ENCODE measurements around the gene MCF2L2.
A peak's percentile ranks its signal among the peaks of the same experiment; 100 is the strongest.

Gene MCF2L2

DNA sequence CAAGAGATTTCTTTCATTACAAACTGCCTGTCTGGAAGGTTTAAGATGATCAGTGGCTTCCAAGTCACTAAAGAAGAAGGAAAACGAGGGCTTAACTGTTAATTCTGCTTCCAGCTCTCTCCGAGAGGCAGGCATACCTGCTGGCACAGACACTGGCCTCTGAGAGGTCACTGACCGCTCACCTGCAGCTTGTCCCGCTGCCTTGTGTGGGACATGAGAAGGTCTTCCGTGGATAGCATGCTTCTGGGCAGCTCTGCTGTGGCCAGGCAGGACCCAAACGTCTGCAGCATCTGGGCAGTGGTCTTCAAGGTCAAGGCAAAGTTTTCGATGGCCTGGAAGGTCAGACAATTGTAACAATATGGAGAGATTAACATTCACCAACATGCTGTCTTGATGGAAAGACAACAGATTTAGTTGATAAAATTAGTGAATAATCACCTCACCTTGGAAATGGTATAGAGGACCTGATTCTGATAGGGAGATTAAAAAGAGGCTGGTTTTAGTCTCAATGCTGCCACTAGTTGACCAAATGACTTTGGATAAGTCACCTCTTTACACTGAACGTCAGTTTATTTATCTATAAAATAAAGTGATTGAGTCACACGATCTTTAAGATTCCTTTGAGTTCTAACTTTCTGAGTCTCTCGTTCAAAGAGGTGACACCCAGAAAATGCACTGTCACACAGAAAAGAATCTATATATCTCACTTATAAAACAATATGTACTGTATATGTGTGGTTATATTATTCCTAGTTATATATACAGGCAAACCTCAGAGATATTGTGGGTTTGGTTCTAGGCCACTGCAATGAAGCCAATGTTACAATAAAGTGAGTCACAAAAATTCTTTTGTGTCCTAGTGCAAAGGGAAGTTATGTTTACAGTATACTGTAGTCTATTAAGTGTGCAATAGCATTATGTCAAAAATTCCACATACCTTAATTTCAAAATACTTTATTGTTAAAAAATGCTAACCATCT is 110.2 kb downstream of the MCF2L2 start:
- no peak for DNase-seq

DNA sequence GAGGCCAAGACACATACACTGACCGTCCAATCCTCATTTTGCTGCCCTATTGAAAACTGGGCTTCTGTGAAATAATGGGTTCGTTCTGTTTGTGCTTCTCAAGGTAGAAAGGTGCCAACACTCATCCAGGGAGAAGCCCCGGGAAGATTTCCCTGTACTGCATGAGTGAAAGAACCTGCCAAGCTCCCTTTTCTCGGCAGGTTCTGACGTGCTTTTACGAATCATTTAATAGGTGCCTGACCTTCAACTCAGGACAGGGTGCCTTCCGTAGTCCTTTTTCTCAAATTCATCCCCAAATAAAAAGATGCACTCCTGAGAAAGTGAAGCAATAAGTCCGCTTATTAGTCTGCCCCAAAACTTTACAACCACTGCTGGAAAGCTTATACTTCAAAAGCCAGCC is 111.1 kb downstream of the MCF2L2 start:
- no peak for DNase-seq

DNA sequence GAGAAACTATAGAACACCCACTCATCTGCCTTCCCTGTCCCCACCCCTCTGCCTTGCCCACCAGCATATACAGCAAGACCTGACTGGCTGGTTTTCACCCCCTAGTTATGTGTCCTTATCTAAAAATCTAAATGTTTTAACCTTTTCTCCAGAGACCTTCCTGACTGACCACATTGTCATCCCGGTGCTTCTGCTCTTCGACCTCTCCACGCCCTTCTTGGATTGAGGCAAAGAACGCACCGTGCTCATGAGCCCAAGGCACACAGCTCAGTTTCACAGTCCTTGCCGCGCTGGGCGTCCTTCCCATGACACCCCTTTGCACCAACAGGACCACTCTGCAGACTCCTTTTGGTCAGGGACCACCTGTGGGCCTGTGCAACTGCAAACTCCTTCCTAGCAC is 112.7 kb downstream of the MCF2L2 start:
- DNase-seq, result no peak

DNA sequence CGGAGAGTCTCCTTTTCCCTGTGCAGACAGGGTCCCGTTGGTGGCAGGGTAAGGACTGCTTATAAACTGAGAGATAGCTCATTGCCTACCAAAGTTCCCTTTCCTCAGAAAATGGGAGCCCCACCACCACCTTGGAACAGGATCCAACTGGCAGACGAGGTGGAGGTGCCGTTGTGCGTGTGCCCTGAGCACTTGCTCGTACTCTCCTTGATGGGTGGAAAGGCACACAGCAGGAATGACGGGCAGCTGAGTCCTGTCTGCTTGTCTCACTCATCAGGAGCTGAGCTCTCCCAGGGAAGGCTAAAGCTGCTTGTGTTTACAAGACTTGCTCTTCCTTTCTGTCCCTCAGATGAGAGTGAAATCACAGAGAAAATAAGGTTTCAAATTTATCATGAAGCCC is 114.7 kb downstream of the MCF2L2 start:
- no peak for DNase-seq

DNA sequence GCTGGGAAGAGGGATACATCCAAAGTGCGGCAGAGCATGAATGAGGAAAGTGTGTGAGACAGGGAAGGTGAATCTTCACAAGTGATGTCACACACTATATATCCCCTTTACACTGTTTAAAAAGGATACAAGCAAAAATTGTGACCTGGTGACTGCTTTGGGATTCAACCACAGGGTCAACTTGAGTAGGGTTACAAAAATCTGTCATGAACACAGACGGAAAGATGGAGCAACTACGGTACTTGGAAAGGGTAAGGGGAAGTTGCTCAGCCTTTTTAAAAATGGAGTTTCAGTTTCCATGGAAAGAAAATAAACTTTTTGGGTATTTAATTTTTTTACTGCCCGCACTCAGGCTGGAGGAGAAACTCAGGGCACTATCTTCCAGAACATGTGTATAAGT is 115.1 kb downstream of the MCF2L2 start:
- no peak for DNase-seq

DNA sequence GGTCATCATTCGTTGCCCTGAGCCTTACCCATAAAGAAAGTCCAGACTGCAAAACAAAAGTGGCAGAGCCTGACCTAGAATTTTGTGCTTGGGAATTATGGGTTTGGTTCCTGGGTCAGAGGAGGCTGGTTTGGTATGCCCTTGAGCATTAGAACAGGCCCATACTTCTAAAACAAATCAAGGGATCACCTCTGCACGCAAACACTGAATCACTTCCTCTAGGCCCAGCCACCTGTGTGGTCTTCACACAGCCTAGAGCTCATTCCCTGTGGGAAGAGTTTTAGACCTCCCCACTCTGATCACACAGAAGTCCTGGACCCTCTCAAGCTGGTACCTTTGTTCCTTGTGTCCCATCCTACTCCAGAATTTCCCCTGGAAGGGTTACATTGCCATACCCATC is 116.0 kb downstream of the MCF2L2 start:
- DNase-seq, result no peak

DNA sequence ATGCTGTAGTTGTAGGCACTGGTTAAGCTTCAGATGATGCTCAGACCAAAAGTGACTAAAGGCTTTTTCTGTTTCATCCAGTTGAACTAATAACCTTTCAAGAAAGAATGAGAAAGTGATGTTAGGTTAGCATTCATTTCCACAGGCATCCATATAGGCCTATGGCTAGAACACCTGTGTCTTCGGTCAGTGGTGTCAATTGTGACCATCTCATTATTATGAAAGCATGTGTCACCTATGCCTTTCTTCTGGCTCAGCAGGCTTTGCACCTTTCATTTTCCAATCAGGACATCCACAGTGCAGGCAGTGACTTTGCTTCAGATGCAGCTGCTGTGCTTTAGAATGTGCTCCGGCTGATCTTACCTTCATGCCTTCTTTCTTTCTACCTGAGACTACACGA is 117.5 kb downstream of the MCF2L2 start:
- DNase-seq, result no peak

DNA sequence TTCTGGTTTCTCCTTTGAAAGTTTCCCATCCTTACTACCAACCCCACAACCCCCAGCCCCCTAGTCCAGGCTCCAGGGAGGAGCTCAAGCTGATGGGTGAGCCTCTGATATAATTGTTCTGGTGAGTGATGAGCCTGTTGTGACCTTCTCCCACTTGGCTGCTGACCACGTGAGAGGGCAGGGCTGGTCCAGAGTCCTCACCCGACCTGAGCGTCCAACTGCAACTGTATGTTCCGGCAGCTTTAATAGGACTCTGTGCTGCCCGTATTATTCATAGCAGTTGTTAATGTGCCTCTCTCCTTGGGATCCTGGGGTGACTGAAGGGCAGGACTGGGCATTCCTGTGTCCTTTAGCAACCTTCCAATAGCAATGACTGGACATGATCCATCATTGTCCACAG is 119.1 kb downstream of the MCF2L2 start:
- no peak for DNase-seq

DNA sequence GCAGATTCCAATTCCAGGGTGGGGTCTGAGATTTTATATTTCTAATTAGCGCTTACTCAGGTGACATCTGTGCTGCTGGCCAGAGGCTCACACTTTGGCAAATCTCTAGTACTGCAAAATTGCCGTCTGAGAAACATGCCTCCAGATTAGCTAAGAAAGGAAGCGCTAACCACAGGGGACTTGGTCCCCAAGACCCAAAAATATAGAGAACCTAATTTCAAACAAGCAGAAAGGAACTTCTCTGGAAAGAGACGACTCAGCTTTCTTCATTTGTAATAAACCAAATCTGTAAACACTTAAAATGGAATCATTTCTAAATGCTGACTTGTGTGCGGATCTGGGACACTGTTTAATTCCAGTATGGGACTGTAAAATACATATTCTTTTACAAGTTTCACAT is 119.7 kb downstream of the MCF2L2 start:
- no peak for DNase-seq

DNA sequence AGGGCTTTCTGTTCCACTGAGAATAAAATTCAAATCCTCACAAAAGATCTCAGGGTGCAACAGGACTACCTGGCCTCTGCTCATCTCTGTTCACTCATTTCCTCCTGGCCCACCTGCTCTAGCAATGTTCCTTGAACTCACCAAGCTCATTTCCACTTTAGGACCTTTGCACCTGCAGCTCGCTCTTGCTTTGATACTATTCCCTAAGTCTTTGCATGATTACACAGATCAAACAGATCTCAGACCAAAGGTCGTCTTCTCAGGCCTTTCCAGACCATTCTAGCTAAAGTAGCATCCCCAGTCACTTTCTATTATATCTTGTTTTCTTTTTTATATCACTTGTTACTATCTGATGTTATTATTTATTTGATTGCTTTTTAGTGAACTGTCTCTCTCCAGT is 120.7 kb downstream of the MCF2L2 start:
- DNase-seq, result no peak

DNA sequence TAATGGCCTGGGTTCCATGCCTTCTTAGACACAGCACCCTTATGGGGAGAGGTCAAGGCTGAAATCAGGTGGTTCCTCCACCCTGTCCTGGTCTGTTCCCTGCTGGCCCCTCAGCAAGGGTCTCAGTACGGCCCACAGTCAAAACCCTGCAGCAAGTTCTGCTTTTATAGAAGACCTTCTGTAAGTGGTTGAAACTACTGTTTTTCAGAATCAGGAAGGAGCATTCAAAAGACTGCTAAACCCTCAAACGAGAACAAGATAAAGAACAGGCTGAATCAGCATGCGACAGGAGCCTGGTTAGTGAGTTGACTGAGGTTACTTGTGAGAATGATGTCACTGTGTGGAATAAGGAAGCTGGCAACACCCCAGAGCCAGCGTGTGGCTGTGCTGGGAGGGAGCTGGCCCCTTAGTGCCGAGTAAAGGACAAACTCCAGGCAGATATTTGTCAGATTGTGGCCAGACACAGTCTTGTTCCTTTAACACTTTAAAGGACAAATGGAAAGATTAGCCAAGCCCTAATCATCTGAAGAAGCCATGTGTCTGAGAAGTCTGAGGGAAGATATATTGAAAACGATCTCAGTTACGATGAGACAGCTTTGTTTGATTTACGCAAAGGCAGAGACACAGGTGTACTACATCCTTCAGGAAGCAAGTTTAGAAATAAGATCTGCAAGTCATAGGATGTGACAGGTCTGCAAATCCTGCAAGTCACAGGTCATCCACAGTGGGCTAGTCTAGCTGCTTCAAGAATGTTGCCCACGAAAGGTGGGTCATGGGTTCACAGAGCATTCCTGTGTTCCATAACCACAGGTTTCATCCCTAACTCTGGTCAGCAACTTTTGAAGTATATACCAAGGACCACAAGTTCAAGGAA is 121.4 kb downstream of the MCF2L2 start:
- peak; percentile 54 for DNase-seq

DNA sequence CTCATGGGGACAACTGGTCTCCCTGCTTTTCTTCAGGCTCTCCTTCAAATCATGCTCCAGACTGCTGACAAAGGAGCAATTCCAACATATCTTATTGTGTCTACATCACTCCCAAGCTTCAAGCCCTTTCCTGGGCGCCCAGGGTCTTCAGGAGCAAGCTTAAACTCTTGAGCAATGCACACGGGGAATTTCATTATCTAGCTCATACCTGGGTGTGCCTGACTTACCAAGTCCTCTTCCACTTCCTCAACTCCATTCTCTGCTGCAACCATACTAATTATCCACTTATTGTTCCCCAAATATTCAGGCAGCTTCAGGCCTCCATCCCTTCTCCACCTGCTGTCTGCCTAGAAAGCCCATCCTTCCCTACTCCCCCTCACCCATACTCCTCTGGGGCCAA is 124.7 kb downstream of the MCF2L2 start:
- no peak for DNase-seq

DNA sequence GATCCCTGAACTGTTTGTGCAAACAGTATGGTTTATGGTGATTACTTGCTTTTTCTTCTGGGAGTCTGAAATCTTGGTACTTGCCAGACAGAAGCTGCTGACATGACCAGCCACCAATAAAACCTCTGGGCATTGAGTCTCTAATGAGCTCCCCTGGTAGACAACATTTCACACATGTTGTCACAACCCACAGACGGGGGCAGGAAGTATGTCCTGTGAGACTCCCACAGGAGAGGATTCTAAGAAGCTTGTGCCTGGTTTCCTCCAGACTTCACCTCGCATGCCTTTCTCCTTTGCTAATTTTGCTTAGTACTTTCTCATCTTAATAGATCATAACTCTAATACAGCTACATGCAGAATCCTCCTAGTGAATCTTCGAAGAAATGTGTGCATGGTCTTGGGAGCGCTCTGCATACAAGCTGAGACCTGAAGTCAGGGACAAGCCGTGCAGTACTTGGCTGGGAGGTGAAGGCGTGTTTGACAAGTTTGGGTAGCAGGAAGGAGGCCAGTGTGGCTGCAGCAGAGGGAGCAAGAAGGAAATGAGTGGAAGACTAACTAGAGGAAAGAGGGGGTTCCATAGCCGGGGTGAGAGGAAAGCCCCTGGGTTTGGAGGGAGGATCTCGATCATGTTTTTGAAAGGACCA is 126.4 kb downstream of the MCF2L2 start:
- DNase-seq, result no peak

DNA sequence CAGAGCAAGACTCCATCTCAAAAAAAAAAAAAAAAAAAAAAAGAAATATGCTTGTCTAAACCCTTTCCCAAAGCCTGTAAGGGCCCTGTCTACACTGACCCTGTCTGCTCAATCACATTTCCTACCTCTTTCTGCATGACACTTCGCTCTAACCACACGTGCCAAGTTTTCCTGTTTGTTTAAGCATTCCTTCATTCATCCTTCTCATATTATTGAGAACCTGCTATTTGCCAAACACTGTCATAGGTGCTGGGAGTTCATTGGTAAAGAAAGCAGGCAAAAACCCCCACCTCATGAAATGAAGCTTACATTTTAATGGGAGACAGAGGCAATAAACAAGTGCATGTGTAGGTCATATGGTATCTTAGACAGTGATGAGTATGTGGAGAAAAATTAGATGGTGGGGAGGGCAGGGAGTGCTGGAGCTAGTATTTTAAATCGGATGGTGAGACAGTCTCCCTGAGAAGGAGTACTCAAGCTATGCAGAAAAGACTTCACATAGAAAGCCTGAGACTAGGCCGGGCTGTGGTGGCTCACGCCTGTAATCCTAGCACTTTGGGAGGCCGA is 127.3 kb downstream of the MCF2L2 start:
- peak; percentile 20 for DNase-seq

DNA sequence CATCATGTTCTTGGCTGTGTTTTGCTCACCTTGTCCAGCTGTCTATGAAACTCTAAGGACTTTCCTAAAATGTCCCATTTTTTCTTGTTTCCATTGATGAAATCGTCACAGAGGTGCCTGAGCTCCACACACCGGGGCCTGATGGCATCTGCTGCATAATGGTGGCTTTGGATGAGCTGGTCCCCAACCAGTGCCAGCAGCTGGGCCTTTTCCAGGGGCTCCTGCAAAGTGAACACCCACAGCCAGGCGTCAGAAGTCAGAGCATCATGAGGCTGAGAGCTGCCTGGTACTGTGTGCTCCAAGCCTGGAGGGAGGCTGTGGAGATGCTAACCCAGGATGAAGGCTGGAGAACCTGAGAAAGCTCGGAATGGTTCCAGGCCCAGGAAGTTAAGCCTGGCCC is 128.4 kb downstream of the MCF2L2 start:
- no peak for DNase-seq

DNA sequence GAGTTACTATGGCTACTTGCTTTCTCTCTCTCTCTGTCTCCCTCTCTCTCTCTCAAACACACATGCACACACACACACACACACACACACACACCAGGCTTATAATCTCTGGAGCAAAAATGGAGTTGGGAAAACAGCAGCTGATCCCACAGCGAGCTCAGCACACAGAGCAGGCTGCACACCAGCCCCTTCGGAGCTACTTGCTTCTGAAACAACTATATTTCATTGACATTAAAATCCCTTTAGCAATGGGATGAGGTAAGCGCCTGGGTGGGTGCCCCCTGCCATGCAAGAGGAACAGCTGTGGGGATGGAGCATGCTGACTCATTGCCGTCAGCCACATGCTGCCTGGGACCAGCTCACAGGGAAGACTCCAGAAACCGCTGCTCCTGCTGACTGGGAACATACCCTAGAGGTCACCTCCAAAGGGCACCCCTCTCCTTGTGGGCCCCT is 129.7 kb downstream of the MCF2L2 start:
- peak; percentile 43 for DNase-seq

DNA sequence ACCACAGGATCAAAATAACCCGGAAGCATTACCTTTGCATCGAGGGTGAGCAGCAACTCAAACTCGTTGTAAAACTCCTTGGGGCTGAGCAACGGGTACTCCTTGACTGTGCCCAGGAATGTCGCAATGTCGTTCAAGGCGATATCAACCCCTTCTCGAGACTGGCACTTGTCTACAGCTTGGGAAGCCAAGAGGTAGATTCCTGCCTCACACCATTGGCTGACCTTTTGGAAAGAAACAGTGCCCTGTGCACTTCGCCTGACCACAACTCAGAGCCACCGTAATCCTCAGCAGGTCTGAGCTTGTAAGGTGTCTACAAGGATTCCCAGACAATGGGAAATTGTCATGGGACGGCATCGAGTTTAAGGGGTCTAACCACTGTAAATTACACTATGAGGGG is 131.5 kb downstream of the MCF2L2 start:
- DNase-seq, result no peak

DNA sequence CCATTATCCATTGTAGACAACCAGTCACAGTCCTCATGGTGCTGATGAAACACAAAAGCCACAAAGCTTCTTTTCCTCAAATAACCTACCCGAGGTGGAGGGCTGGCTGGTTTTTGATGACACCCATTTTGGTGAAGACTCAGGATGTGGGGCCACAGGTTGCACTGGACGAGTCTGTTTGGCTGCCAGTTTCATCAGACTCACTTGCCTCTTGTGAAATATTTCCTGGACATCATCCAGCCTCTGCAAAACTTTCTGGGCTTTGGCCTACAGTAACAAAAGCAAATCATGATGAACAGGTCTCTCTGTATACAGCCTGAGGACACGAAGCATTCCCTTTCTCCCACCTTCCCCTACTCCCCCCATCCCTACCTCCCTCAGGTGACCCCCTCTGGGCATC is 133.2 kb downstream of the MCF2L2 start:
- peak; percentile 89 for DNase-seq

DNA sequence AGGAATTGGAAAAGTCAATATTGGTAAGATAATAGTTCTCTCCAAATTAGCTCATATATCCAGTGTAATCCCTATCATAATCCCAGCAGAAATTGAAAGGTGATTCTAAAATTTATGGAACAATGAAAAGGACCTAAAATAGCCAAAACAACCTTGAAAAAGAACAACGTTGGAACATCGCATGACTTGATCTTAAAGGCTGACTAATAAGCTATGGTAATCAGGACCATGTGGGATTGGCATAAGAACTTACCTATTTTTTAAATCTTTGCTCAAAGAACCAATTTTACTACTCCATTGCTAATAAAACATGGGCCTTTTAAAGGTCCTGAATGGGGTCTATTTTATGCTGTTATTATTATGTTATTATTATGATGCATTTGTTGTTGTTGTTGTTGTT is 134.5 kb downstream of the MCF2L2 start:
- no peak for DNase-seq

DNA sequence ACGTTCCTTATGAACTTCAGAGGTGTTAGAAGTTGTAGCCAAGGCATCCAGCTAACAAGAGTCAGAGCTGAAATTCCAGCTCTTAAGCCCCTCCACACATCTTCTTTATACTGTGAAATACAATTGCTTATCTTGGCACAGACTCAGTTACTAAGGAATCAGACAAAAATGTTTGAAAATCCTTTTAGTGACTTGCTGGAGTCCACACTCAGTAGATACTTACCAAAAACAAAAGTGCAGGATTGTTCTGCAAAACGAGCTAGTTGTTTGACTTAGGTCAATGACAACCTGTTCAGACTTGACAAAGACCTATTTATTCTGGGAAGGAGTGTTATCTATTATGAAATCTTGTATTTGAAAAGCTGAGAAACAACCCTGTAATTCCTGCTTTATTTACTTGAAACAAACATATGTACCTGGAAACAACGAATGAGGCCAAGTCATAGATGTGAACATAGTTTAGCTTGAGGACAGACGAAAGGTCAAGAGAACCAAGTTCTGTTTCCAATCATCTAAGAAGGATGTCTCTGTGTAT is 136.9 kb downstream of the MCF2L2 start:
- DNase-seq, result no peak

DNA sequence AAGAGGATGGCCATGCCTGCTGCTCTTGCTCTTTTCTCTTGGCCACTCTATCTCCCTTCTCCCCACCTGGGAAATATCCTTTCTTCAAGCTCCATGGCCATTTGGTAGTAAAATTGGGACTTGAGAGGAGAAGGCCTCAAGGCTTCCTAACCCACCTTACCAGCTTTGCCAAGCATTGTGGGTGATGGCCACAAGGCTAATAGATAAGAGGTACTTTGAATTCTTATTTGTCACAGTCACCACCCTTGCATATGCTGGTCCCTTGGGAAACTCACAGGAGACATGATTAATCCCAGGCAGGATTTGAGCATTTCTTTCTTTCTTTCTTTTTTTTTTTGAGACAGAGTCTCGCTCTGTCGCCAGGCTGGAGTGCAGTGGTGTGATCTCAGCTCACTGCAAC is 138.2 kb downstream of the MCF2L2 start:
- DNase-seq, result no peak

DNA sequence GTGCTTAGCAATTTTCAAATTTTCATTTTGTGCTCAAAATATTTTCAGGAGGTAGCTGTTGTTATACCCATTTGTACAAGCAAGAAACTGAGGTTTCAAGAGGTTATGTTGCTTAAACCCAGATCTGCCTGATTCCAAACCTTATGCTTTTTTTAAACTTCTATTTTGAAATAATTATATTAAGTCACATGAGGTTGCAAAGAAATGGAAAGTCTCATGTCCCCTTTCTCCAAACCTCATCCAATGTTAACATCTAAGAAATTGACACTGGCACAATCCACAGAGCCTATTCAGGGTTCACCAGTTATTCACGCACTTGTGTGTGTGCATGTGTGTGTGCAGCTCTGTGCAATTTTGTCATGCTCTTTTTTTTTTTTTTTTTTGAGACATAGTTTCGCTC is 140.3 kb downstream of the MCF2L2 start:
- no peak for DNase-seq
